IPS-18a (cell line): ENCODE results near the gene TAS1R3.

Source experiments
- H3K27ac ChIP-seq: one replicate; pipeline ENCODE4 v1.5.1; 2013; ENCODE audit warnings: low read length
- H3K27me3 ChIP-seq: one replicate; pipeline ENCODE4 v1.6.1; 2013; ENCODE audit warnings: mild to moderate bottlenecking, low read length; ENCODE audit not compliant: control insufficient read depth, insufficient read depth
- H3K36me3 ChIP-seq: one replicate; pipeline ENCODE4 v1.6.1; 2013; ENCODE audit warnings: low read depth, low read length; ENCODE audit not compliant: control insufficient read depth
- H3K4me1 ChIP-seq: one replicate; pipeline ENCODE4 v1.6.1; 2013; ENCODE audit warnings: low read depth, low read length; ENCODE audit not compliant: control insufficient read depth
- H3K4me3 ChIP-seq: one replicate; pipeline ENCODE4 v1.5.1; 2013; ENCODE audit warnings: low read length
- H3K9ac ChIP-seq: one replicate; pipeline ENCODE4 v1.6.1; 2013; ENCODE audit warnings: mild to moderate bottlenecking, low read length, moderate library complexity
- H3K9me3 ChIP-seq: one replicate; pipeline ENCODE4 v1.6.1; 2013; ENCODE audit warnings: low read depth, low read length; ENCODE audit not compliant: control insufficient read depth

TAS1R3 gene

GRCh38 chr1:1340791-1341548 is 9.9 kb downstream of the TAS1R3 start:
- H3K4me3 ChIP-seq, result no peak overlapping the region
- H3K9me3 ChIP-seq, result no peaks in the 10 kb centered on the region
- H3K36me3 ChIP-seq, result peaks cover 6% of the 10 kb centered on the region
- no peak overlapping the region for H3K27ac ChIP-seq
- no peak overlapping the region for H3K9ac ChIP-seq
- no peaks in the 10 kb centered on the region for H3K27me3 ChIP-seq
- no peaks in the 10 kb centered on the region for H3K4me1 ChIP-seq

GRCh38 chr1:1341549-1342021 is 10.5 kb downstream of the TAS1R3 start:
- no peak overlapping the region for H3K9ac ChIP-seq
- no peak overlapping the region for H3K27ac ChIP-seq
- peaks cover 6% of the 10 kb centered on the region for H3K36me3 ChIP-seq
- H3K9me3 ChIP-seq, result no peaks in the 10 kb centered on the region
- H3K27me3 ChIP-seq, result no peaks in the 10 kb centered on the region
- H3K4me3 ChIP-seq, result no peak overlapping the region
- no peaks in the 10 kb centered on the region for H3K4me1 ChIP-seq

GRCh38 chr1:1342061-1342562 is 11.0 kb downstream of the TAS1R3 start:
- Histone ChIP-seq H3K36me3 (peaks cover 6% of the 10 kb centered on the region), H3K4me3 (no peak overlapping the region)

DNA sequence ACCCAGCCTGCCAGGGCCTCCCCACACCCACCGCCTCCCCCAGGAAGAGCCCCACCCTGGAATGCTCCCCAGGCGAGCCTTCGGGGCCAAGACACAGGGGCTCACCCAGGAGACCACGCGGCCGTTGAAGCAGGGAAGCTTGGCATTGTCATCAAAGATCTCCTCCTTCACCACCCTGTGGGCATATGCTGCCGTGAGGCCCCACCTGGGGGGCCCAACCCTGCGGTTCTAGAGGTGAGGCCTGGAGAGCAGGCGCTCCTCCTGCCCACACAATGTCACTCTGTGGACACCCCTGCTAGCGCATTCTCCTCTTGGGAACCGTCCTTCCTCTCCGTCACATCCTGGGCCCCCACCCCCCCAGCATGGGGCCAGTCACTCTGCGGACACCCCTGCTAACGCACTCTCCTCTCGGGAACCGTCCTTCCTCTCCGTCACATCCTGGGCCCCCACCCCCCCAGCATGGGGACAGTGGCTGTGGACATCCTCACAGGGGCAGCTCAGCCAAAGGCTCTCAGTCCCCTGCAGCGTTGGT is 11.6 kb downstream of the TAS1R3 start:
- peaks cover 5% of the 10 kb centered on the region for H3K4me1 ChIP-seq
- no peaks in the 10 kb centered on the region for H3K9me3 ChIP-seq
- H3K27ac ChIP-seq, result no peak overlapping the region
- no peak overlapping the region for H3K4me3 ChIP-seq
- H3K27me3 ChIP-seq, result no peaks in the 10 kb centered on the region
- H3K36me3 ChIP-seq, result peaks cover 6% of the 10 kb centered on the region
- H3K9ac ChIP-seq, result no peak overlapping the region

More at GRCh38 chr1:1342061-1342562, 11.0 kb downstream of the TAS1R3 start:
- Histone ChIP-seq H3K27ac (no peak overlapping the region), H3K9me3 (no peaks in the 10 kb centered on the region), H3K4me1 (no peaks in the 10 kb centered on the region), H3K9ac (no peak overlapping the region), H3K27me3 (no peaks in the 10 kb centered on the region)

DNA sequence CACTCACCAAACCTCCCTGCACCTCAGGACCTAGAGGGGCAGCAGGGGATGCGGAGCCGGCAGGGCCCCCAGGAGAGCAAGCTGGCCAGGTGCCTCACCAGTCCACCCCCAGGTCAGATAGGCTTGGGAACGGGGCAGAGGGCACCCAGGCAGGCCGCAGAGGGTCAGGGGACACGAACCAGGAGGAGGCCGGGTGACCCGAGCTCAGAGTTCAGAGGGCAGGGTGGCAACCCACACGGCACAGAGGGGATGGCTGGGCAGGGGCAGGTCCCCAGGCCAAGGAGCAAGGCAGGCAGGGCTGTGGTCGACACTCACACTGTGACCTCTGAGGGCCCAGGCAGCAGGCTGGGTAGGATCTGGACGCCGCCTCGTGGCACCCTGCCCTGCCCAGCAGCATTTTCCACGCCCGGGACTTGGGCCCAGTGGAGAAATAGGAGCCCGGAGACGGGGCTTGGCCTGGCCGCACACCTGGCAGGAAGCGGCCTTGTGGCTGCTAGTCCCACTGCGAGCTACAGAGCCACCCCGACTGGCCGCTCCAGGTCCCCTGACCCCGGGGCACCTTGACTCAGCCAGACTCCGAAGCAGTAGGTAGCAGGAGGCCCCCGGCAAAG is 12.8 kb downstream of the TAS1R3 start:
- H3K9me3 ChIP-seq, result no peaks in the 10 kb centered on the region
- peaks cover 5% of the 10 kb centered on the region for H3K36me3 ChIP-seq
- no peak overlapping the region for H3K27ac ChIP-seq
- no peaks in the 10 kb centered on the region for H3K27me3 ChIP-seq
- H3K9ac ChIP-seq, result no peak overlapping the region
- H3K4me1 ChIP-seq, result peaks cover 10% of the 10 kb centered on the region
- H3K4me3 ChIP-seq, result no peak overlapping the region

DNA sequence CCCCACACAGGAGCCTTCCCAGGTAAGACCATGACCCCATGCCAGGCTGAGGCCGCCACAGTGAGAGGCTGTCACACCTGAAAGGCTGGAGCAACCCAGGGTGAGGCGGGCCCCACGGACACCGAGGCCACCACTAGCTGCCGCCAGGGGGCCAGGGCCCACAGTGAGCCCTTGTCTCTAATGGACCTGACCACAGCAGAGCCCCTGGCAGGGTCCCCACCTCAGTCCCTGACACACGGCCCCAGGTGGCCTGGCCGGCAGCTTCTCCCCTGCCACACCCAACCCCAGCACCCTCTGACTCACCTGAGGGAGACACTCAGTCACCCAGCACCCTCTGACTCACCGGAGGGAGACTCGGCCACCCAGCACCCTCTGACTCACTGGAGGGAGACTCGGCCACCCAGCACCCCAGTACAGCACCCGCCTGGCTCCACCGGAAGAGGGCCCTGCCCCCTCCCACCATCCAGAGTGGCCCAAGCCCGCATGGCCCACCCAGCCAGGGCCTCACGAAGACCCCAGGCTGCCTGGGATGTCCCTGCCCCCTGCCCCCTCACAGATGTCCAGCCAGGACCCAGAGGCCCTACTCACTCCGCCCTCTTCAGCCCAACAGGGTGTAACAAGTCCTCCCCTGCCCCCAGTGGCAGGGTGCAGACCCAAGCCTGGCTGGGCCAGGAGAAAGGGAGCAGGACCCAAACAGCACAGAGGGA is 13.7 kb downstream of the TAS1R3 start:
- no peak overlapping the region for H3K4me3 ChIP-seq
- peaks cover 10% of the 10 kb centered on the region for H3K4me1 ChIP-seq
- H3K9me3 ChIP-seq, result no peaks in the 10 kb centered on the region
- no peaks in the 10 kb centered on the region for H3K27me3 ChIP-seq
- peaks cover 4% of the 10 kb centered on the region for H3K36me3 ChIP-seq
- H3K27ac ChIP-seq, result no peak overlapping the region
- H3K9ac ChIP-seq, result no peak overlapping the region

- peaks cover 10% of the 10 kb centered on the region for H3K4me1 ChIP-seq
- H3K36me3 ChIP-seq, result peaks cover 4% of the 10 kb centered on the region
- H3K27ac ChIP-seq, result no peak overlapping the region
- no peaks in the 10 kb centered on the region for H3K9me3 ChIP-seq
- H3K4me3 ChIP-seq, result no peak overlapping the region
- H3K27me3 ChIP-seq, result no peaks in the 10 kb centered on the region
- H3K9ac ChIP-seq, result no peak overlapping the region
Measured at GRCh38 chr1:1345384-1345783, 14.3 kb downstream of the TAS1R3 start.

- no peak overlapping the region for H3K27ac ChIP-seq
- no peak overlapping the region for H3K9ac ChIP-seq
- H3K4me3 ChIP-seq, result no peak overlapping the region
Measured at GRCh38 chr1:1345860-1346500, 14.9 kb downstream of the TAS1R3 start.

GRCh38 chr1:1346501-1346890 is 15.4 kb downstream of the TAS1R3 start:
- no peaks in the 10 kb centered on the region for H3K36me3 ChIP-seq
- no peak overlapping the region for H3K9ac ChIP-seq
- peaks cover 10% of the 10 kb centered on the region for H3K4me1 ChIP-seq
- no peak overlapping the region for H3K4me3 ChIP-seq
- no peaks in the 10 kb centered on the region for H3K27me3 ChIP-seq
- H3K9me3 ChIP-seq, result no peaks in the 10 kb centered on the region
- no peak overlapping the region for H3K27ac ChIP-seq

More at GRCh38 chr1:1345860-1346500, 14.9 kb downstream of the TAS1R3 start:
- Histone ChIP-seq H3K27me3 (no peaks in the 10 kb centered on the region), H3K36me3 (peaks cover 4% of the 10 kb centered on the region), H3K4me1 (peaks cover 10% of the 10 kb centered on the region), H3K9me3 (no peaks in the 10 kb centered on the region)

DNA sequence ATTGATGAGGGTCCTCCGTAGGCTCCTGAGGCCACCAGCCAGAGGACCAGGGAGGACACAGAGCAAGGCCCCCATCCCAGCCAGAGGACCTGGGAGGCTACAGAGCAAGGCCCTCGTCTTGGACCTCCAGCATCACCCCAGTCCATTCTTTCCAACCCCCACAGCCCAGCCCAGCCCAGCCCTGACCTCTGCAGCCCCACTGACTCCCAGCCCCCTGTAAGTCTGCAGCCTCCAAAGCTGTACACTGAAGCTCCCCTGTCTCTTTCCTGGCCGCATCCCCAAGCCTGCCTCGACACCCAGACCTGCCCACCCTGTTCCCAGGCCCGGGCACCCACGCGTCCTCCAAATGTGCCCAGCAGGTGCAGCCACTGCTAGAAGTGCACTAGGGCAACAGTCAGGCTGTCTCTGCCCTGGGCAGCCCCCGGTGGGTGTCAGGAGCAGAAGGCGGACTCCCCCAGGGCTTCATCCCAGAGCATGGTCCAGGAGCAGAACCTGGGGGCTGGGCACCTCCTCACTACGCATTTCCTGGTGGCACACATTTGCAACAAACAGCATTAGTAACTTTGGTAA is 16.0 kb downstream of the TAS1R3 start:
- no peak overlapping the region for H3K9ac ChIP-seq
- H3K4me1 ChIP-seq, result peaks cover 10% of the 10 kb centered on the region
- peak overlapping the region; percentile 70 for H3K4me3 ChIP-seq
- H3K9me3 ChIP-seq, result no peaks in the 10 kb centered on the region
- no peaks in the 10 kb centered on the region for H3K36me3 ChIP-seq
- H3K27ac ChIP-seq, result no peak overlapping the region
- no peaks in the 10 kb centered on the region for H3K27me3 ChIP-seq
